Measurements from ENCODE around the gene SORBS1. TPM values are rescaled to one million over a fixed set of nuclear protein-coding genes. Genes with fewer than 3 reads are reported as not detected.
A peak's percentile ranks its signal among the peaks of the same experiment; 100 is the strongest.

SORBS1 gene
- total and polyA plus RNA-seq, 8 donors = 34.4 to 713 (median 168) TPM

DNA sequence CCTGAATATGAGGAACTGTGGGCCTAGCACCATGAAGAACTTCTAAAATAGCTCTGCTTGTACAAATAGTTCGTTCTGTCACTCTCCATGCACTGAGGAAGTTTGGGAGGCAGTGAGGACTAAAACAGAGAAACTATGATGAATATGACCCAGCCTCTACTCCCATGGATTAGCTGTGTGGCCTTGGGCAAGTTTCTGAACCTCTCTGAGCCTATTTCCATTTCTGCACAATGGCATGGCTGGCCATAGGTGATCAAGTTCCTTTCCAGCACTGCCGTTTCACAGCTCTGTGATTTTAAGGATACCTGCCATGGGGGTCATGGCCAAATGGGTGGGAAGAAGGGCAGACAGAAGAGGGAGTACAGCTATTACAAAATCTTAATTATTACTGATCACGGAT, 57.6 kb downstream of the SORBS1 start:
- TF ChIP-seq POLR2AphosphoS5 (IDR thresholded peaks at IDR 0.05) (no peak), EP300 (IDR thresholded peaks at IDR 0.05) (no peak), CTCF (IDR thresholded peaks at IDR 0.05) (no peak), POLR2A (IDR thresholded peaks at IDR 0.05) (no peak)
- Histone ChIP-seq H3K27ac (peak overlapping the region in 4 of 5 donors; percentile 81 to 95 (median 87)), H3K27me3 (no peaks in the 10 kb centered on the region), H3K9me3 (no peaks in the 10 kb centered on the region), H3K4me1 (peaks cover 62 to 98% (median 85%) of the 10 kb centered on the region in 4 donors), H3K4me3 (no peak overlapping the region), H3K36me3 (no peaks in the 10 kb centered on the region)
- intact Hi-C loops (cut with DNase I; ENCODE audit: low total_unique reads) = no loop called here
- no peak for DNase-seq
- 68 to 84% (median 83%) methylated on average over 3 of the region's 3 CpGs for WGBS, 5 donors

GRCh38 chr10:95503001-95503400, 58.2 kb downstream of the SORBS1 start:
- Histone ChIP-seq H3K27me3 (no peaks in the 10 kb centered on the region), H3K27ac (peak overlapping the region in 4 of 5 donors; percentile 81 to 95 (median 87)), H3K4me3 (no peak overlapping the region), H3K9me3 (no peaks in the 10 kb centered on the region), H3K36me3 (no peaks in the 10 kb centered on the region), H3K4me1 (peaks cover 58 to 98% (median 84%) of the 10 kb centered on the region in 4 donors)
- no peak for DNase-seq
- TF ChIP-seq CTCF (IDR thresholded peaks at IDR 0.05) (no peak), POLR2AphosphoS5 (IDR thresholded peaks at IDR 0.05) (peak in 2 of 3 donors; percentile 23 to 60)
- intact Hi-C loops (cut with DNase I; ENCODE audit: low total_unique reads) = no loop called here

DNA sequence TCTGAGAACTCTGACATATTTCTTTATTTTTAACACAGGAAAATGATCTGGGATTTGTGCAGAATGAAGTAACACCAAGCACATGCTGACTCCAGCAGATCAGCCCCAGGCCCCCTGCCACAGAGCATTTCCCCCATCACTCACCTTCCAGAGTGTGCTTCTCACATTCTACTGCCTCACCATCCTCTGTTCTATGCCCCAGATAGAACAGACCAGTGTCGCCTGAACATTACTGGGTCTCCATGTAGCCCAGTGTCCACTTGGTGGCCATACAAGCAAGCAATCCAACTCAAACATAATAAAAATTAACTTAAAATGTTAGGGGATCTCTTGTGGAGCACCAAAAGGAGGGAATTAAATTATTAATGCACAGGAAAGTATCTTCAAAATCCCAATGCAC, 58.8 kb downstream of the SORBS1 start:
- Histone ChIP-seq H3K27me3 (no peaks in the 10 kb centered on the region), H3K36me3 (no peaks in the 10 kb centered on the region), H3K9me3 (no peaks in the 10 kb centered on the region), H3K4me3 (peak overlapping the region in 2 of 4 donors; percentile 4 to 8), H3K27ac (peak overlapping the region in 4 of 5 donors; percentile 81 to 95 (median 87)), H3K4me1 (peaks cover 57 to 100% (median 86%) of the 10 kb centered on the region in 4 donors)
- no peak for DNase-seq
- intact Hi-C loops (cut with DNase I; ENCODE audit: low total_unique reads) = no loop called here
- WGBS, 5 donors = 68 to 98% (median 81%) methylated on average over 1 of the region's 1 CpG
- TF ChIP-seq CTCF (IDR thresholded peaks at IDR 0.05) (peak in 1 of 7 experiments; percentile 11), EP300 (IDR thresholded peaks at IDR 0.05) (no peak), POLR2AphosphoS5 (IDR thresholded peaks at IDR 0.05) (no peak), POLR2A (IDR thresholded peaks at IDR 0.05) (no peak)

- H3K4me3 ChIP-seq = peak overlapping the region in 2 of 4 donors; percentile 4 to 8
- no peaks in the 10 kb centered on the region for H3K36me3 ChIP-seq
- intact Hi-C loops (cut with DNase I; ENCODE audit: low total_unique reads) = no loop called here
- DNase-seq = no peak
- peaks cover 61 to 92% (median 82%) of the 10 kb centered on the region in 4 donors for H3K4me1 ChIP-seq
- TF ChIP-seq CTCF (IDR thresholded peaks at IDR 0.05) (no peak), POLR2AphosphoS5 (IDR thresholded peaks at IDR 0.05) (no peak), EP300 (IDR thresholded peaks at IDR 0.05) (no peak), POLR2A (IDR thresholded peaks at IDR 0.05) (no peak)
- no peaks in the 10 kb centered on the region for H3K27me3 ChIP-seq
- WGBS, 5 donors = 36 to 47% (median 39%) methylated on average over 10 of the region's 10 CpGs
- H3K27ac ChIP-seq = peak overlapping the region; percentile 41 to 95 (median 86)
- no peaks in the 10 kb centered on the region for H3K9me3 ChIP-seq
Observed at GRCh38 chr10:95501203-95502094, 59.7 kb downstream of the SORBS1 start.
